OCI-LY7 (cell line): ENCODE results near the gene BLTP2. TPM values are rescaled to one million over a fixed set of nuclear protein-coding genes. Genes with fewer than 3 reads are reported as not detected.
A peak's percentile ranks its signal among the peaks of the same experiment; 100 is the strongest.

Source experiments
- BruUV-seq: library from RNA; stranded (reverse); fragments of 400-500 nt; replicated peaks from 2 replicates; lab custom pipeline; 2021; lab: Mats Ljungman, UMichigan
- CTCF ChIA-PET: fragments of 300-600 bp; sonication (Branson Sonifier 250); formaldehyde crosslinking; loops from one replicate; lab custom pipeline; 2022; ENCODE audit warnings: antibody characterized with exemption; ENCODE audit not compliant: unreplicated experiment; lab: Charles Lee
- POLR2A ChIA-PET: fragments of 300-600 bp; sonication (Branson Sonifier 250); formaldehyde crosslinking; loops from one replicate; lab custom pipeline; 2022; ENCODE audit warnings: antibody characterized with exemption; lab: Charles Lee
- DNase-seq: peaks from one replicate; pipeline ENCODE4 v3.0.0-alpha.2; 2015; ENCODE audit warnings: low spot score
- H2AFZ ChIP-seq: fragments of 200-600 bp; sonication (generic), shearing (Covaris generic); 2 replicates; pipeline ENCODE4 v1.6.1; 2014; ENCODE audit warnings: mild to moderate bottlenecking, antibody characterized with exemption, low read length, moderate library complexity
- H3K27ac ChIP-seq: fragments of 200-600 bp; sonication (generic); 2 replicates; pipeline ENCODE4 v1.5.1; 2014; ENCODE audit warnings: mixed run types, low read depth, mild to moderate bottlenecking, moderate library complexity, low read length, inconsistent platforms; ENCODE audit not compliant: poor library complexity, severe bottlenecking
- H3K36me3 ChIP-seq: fragments of 200-600 bp; sonication (generic); 2 replicates; pipeline ENCODE4 v1.6.1; 2014; ENCODE audit warnings: mild to moderate bottlenecking, antibody characterized with exemption, low read length, moderate library complexity, mixed read lengths; ENCODE audit not compliant: insufficient read depth
- H3K4me1 ChIP-seq: fragments of 200-600 bp; sonication (generic); 2 replicates; pipeline ENCODE4 v1.5.1; 2014; ENCODE audit warnings: mild to moderate bottlenecking, low read length; ENCODE audit not compliant: insufficient read depth, poor library complexity, severe bottlenecking
- H3K4me2 ChIP-seq: fragments of 200-600 bp; sonication (generic); 2 replicates; pipeline ENCODE4 v1.6.1; 2014; ENCODE audit warnings: mild to moderate bottlenecking, low read length
- H3K4me3 ChIP-seq: fragments of 200-600 bp; sonication (generic); 2 replicates; pipeline ENCODE4 v1.5.1; 2014; ENCODE audit warnings: mild to moderate bottlenecking, low read depth, low read length; ENCODE audit not compliant: poor library complexity, severe bottlenecking
- H3K79me2 ChIP-seq: fragments of 200-600 bp; sonication (generic); 2 replicates; pipeline ENCODE4 v1.6.1; 2016; ENCODE audit warnings: low read depth, mild to moderate bottlenecking, low read length, moderate library complexity, mixed read lengths; ENCODE audit not compliant: insufficient read depth
- H3K9me2 ChIP-seq: fragments of 200-600 bp; sonication (generic); 2 replicates; pipeline ENCODE4 v1.6.1; 2016; ENCODE audit warnings: mild to moderate bottlenecking, low read length, mixed read lengths; ENCODE audit not compliant: insufficient read depth
- H3K9me3 ChIP-seq: fragments of 200-600 bp; sonication (generic); 2 replicates; pipeline ENCODE4 v1.6.1; 2014; ENCODE audit warnings: mild to moderate bottlenecking, mixed run types, low read length, mixed read lengths
- H4K20me1 ChIP-seq: fragments of 200-600 bp; sonication (generic); 2 replicates; pipeline ENCODE4 v1.6.1; 2014; ENCODE audit warnings: mild to moderate bottlenecking, antibody characterized with exemption, low read length, moderate library complexity, mixed read lengths; ENCODE audit not compliant: insufficient read depth
- EZH2phosphoT487 ChIP-seq: fragments of 200-600 bp; sonication (generic); IDR thresholded peaks from 2 replicates; pipeline ENCODE4 v1.6.1; 2018; ENCODE audit warnings: low read depth, borderline replicate concordance, mild to moderate bottlenecking, mixed run types, antibody characterized with exemption, low read length, moderate library complexity, mixed read lengths
- intact Hi-C: fragments of 100-400 bp; cut with micrococcal nuclease; formaldehyde crosslinking; loops from one replicate; pipeline ENCODE4 v1.10.0; 2022; ENCODE audit not compliant: unreplicated experiment
- total RNA-seq, 2 experiments: library from RNA; depleted of rRNA in 1 of 2; stranded (reverse); fragments of >200 nt in 1 of 2; shearing (Covaris generic) in 1 of 2; gene quantifications; 2 replicates each; pipeline ENCODE4 v1.2.3, GENCODE V29; 2014 to 2022
- TF ChIP-seq, protein P1 (sequence below): fragments of 200-600 bp; sonication (generic); conservative IDR thresholded peaks from 2 replicates; pipeline ENCODE4 v1.5.1; 2014; ENCODE audit warnings: mild to moderate bottlenecking, antibody characterized with exemption, low read length, moderate library complexity, mixed read lengths

BLTP2 gene
- total RNA-seq, 2 experiments from 2014 or later: 147 to 185 TPM

DNA sequence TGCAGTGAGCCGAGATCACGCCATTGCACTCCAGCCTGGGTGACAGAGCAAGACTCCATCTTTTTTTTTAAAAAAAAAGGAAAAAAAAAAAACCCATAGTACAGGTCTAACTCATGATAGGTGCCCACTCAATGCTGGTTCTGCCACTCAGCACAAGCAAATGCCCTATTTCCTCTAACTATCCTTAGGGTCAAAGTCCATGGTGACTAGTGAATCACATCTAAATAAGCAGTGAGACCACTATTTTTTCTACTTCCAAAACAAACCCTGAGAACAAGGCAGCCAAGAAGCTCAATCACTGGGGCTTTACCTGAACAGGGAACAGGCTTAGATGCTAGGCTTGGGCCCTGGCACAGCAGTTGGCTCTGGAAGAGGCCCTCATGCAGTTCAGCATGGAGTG lies 3.4 kb downstream of the BLTP2 start:
- CTCF ChIA-PET: no interaction called here
- no TSS peak for BruUV-seq
- Histone ChIP-seq H2AFZ (no peak overlapping the region), H3K27ac (no peak overlapping the region), H3K36me3 (peaks cover 72% of the 10 kb centered on the region), H4K20me1 (peaks cover 9% of the 10 kb centered on the region; the same call in 1 of the 2 replicates), H3K9me3 (no peaks in the 10 kb centered on the region), H3K9me2 (no peaks in the 10 kb centered on the region), H3K4me2 (no peak overlapping the region), H3K79me2 (peaks cover 37% of the 10 kb centered on the region), H3K4me1 (peaks cover 23% of the 10 kb centered on the region), H3K4me3 (no peak overlapping the region)
- intact Hi-C loops: no loop called here
- TF ChIP-seq EZH2phosphoT487: no peak
- TF ChIP-seq, protein P1, sequence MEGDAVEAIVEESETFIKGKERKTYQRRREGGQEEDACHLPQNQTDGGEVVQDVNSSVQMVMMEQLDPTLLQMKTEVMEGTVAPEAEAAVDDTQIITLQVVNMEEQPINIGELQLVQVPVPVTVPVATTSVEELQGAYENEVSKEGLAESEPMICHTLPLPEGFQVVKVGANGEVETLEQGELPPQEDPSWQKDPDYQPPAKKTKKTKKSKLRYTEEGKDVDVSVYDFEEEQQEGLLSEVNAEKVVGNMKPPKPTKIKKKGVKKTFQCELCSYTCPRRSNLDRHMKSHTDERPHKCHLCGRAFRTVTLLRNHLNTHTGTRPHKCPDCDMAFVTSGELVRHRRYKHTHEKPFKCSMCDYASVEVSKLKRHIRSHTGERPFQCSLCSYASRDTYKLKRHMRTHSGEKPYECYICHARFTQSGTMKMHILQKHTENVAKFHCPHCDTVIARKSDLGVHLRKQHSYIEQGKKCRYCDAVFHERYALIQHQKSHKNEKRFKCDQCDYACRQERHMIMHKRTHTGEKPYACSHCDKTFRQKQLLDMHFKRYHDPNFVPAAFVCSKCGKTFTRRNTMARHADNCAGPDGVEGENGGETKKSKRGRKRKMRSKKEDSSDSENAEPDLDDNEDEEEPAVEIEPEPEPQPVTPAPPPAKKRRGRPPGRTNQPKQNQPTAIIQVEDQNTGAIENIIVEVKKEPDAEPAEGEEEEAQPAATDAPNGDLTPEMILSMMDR: no peak
- no peak for DNase-seq
- POLR2A ChIA-PET: interaction anchor here (0.5 to 0.7 kb wide), 3 partner anchors 8 to 173 kb away, joined by 4 to 5 read pairs (median 4); partner anchors contain the start of gene PROCA1

DNA sequence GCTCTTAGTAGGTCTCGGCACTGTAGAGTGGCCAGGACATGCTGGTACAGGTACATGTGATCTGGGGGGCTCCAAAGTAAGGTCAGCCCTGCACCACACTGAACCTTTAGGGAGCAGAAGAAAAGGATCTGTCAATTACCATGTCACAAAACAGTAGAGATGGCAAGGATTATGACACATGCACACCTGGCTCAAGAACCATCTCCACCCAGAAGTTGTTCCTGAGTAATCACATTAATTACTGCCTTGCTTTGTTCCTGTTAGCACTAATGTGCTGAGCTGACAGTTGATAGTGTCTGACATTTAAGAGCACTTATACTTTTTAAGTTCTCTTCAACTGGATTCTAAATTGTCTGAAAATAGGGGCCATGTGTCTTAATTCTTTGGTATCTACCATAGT lies 9.5 kb downstream of the BLTP2 start:
- Histone ChIP-seq H3K9me3 (no peaks in the 10 kb centered on the region), H2AFZ (no peak overlapping the region), H3K79me2 (peaks cover 14% of the 10 kb centered on the region; the same call in 1 of the 2 replicates), H3K4me3 (no peak overlapping the region), H3K27ac (no peak overlapping the region), H4K20me1 (no peaks in the 10 kb centered on the region), H3K4me1 (no peaks in the 10 kb centered on the region), H3K36me3 (peaks cover 98% of the 10 kb centered on the region), H3K9me2 (no peaks in the 10 kb centered on the region), H3K4me2 (no peak overlapping the region)
- ChIA-PET CTCF (no interaction called here), POLR2A (no interaction called here)
- no peak for DNase-seq
- intact Hi-C loops: no loop called here
- no TSS peak for BruUV-seq
- no peak for TF ChIP-seq EZH2phosphoT487
- TF ChIP-seq, protein P1: no peak

DNA sequence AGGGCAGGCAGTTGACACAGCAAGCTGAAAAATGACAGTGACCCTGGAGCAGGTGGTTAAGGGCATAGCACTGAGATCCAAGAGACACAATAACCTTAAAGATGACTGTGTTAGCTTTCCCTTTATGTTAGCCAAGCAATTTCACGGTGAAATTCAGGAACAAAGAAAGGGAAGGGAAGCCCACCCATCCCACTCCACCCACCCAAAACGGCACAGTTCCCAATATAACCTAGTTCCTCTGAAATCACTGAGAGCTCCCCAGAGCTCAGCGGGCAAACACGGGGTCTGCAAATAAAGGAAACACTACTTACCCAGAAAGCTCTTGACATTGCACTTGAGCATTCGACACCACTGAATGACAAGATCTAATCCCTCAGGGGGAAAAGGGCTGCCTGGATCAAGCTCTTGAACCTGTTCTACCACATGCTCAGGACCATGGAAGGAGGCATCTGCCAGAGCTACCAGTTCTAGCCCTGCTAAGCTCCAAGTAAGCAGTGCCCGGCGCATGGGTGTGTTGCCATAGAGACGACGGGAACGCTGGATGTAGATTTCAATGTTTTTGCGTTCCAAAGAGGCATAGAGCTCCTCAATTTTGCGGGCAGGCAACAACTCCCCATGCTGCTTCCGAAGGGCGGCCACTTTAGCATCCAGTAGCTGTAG lies 10.6 kb downstream of the BLTP2 start:
- H3K9me3 ChIP-seq: no peaks in the 10 kb centered on the region
- H4K20me1 ChIP-seq: no peaks in the 10 kb centered on the region
- H3K27ac ChIP-seq: no peak overlapping the region
- intact Hi-C loops: no loop called here
- no peak for DNase-seq
- H3K79me2 ChIP-seq: peaks cover 12% of the 10 kb centered on the region; the same call in 1 of the 2 replicates
- no peaks in the 10 kb centered on the region for H3K9me2 ChIP-seq
- BruUV-seq: TSS peak; percentile 51
- no peak overlapping the region for H3K4me3 ChIP-seq
- no peak overlapping the region for H3K4me2 ChIP-seq
- H3K4me1 ChIP-seq: no peaks in the 10 kb centered on the region
- peaks cover 98% of the 10 kb centered on the region for H3K36me3 ChIP-seq
- TF ChIP-seq, protein P1: no peak
- no peak for TF ChIP-seq EZH2phosphoT487
- ChIA-PET POLR2A (interaction anchor here (0.5 to 1.4 kb wide), 5 partner anchors 9 to 43 kb away, joined by 3 to 5 read pairs (median 4); partner anchors contain the start of gene BLTP2), CTCF (no interaction called here)
- no peak overlapping the region for H2AFZ ChIP-seq
